HG03432 (cell line): ENCODE results near the gene GLCCI1.

ENCODE experiments used
- ATAC-seq: cut with Tn5 transposase; IDR thresholded peaks from one replicate; pipeline ENCODE4 v1.9.1; 2021; ENCODE audit warnings: mild to moderate bottlenecking, moderate library complexity; ENCODE audit not compliant: unreplicated experiment

GLCCI1 gene

DNA sequence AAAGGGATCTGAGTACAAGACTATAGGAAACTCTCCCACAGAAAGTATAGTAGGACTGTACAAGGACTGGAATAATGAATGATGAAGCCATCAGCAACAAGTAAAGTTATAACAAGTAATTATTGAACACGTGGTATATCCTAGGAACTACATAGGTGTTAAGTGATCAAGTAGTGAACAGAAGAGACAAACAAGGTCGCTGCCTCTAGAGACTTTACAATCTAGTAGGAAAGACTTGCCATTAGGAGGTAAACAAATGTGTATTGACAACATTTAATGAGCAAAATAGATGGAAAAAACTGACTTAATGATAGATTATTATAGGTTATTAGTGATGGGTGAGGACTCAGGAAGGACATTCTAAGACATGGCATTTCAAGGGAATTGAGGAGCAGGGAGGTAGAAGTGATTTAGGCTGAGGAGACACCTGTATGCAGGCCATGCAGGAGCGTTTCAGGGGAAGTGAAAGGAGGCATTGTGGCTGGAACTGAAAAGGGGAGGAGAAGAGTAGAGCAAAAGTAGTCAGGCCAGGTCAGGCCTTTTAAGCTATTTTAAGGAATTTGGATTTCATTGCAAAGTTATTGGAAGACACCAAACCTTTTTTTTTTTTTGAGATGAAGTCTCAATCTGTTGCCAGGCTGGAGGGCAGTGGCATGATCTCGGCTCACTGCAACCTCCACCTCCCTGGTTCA, 8.5 kb upstream of the GLCCI1 start:
- peak; percentile 94 for ATAC-seq

DNA sequence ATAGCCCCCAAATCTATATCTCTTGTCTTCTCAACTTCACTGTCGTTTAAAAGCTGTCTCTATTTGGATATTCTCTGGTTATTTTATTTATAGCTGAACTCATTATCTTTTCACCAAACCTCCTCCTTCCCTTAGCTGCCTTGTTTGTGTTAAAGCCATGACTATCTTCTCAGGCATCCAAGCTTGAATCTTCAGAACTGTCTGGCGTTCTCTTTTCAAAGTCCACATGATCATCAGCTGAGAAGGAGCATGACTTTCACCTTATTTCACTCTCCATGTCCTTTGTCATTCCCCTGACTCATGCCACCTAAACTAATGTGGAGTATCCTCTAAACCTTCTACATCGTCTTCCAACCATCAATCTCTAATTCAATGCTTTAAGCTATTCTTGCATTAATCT, 5.7 kb upstream of the GLCCI1 start:
- ATAC-seq: no peak

DNA sequence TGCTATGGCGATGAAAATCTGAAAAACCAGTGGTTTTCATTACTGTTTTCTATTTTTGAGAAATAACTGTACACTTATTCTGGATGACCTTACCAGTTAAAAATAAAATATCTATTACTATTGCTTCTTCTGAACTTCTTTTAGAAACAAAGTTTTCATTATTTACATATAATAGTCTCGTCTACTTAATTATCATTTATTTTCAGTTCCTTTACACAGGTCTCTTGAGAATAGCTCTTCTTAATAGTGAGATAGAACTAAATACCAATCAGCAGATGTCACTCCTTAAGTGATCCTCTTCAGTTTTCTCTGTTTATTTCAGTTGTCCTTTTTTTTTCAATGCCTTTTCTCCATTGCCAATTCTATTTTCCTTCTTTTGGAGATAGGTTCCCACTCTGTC, 4.3 kb upstream of the GLCCI1 start:
- no peak for ATAC-seq

DNA sequence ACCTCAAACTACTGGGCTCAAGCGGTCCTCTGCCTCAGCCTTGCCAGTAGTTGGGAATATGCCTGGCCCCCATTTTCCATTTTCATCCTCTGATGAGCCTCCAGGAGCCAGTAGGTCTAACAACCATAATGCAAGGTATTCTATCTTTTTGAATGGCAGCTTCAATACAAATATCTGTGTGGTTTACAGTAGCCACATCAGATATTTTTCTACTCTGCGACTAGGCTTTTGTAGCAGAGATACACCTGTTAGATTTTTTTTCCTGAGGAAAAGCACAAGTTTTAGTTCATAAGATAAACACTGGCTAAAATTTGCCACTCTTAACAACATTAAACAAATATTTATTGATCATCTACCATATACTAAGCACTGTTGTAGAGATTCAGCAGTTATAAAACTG, 3.9 kb upstream of the GLCCI1 start:
- ATAC-seq: no peak

DNA sequence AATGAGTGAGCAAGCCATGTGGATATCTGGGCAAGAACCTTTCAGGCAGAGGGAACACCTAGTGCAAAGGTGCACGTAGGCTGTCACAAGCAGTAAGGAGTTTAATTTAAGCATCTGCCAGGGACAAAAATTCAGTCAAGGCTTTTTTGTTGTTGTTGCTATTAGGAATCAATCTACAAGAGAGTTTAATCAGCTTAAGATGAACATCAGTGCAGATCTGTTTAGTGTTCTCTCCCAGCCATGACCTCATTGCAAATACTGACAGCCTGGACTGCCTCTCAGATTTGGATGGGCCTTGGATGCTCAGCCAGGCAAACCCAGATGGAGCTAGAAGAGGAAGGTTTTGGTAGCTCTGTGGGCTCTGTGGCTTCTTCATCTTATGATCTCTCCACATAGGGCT, 3.3 kb upstream of the GLCCI1 start:
- ATAC-seq: no peak

DNA sequence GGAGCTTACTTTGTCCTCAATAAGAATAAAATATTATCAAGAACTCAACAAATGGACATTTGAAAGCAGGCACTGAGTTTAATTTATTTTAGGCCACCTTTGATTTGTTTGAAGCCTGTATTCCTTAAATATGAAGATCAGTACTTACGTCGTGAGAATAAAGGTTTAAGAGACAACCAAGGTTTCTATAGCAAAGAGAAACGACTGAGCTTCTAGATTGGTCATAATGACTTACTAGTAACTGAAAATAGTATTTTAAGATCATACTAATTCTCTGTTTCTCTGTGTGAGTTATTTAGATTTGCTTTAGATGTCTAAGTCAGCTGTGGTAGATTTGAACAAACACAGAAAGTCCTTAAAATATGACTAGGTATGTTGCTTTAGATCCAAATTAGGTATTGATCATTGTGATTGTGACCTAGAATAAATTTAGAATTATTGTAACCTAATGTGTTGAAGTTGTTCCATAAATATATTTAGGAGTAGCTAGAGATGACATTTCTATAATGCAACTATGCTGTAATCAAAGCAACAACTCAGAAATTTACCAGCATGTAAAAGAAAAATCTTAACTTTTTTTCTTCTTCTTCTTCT, 2.4 kb upstream of the GLCCI1 start:
- ATAC-seq: no peak

DNA sequence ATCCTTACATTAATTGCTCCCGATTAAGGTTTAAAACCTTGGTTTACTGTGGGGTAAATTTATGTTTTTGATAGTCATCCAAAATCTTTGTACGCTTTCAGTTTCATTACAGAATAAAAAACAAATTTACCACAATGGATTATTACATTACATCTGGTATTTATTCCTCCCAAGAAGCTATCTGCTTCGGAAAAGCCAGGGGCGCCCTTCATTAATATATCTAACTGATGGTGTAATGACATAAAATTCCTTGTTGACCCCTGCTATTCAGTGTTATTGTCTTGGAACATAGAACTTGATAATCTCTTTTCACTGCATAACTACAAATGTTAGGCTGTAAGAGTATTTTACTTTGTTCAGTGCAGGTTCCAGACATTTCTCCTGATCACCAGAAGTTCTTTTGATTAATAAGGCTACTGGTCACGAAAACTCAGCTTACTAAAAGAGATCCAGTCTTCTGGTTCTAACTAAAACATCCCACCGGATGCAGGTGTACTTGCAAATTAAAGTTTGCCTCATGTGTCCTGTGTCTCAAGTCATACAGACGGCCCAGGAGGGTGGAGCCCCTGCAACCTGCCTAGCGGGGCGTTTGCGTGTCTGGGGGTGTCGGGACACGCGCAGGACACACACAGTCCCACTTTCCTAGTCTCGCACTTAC, 581 bp upstream of the GLCCI1 start:
- no peak for ATAC-seq

DNA sequence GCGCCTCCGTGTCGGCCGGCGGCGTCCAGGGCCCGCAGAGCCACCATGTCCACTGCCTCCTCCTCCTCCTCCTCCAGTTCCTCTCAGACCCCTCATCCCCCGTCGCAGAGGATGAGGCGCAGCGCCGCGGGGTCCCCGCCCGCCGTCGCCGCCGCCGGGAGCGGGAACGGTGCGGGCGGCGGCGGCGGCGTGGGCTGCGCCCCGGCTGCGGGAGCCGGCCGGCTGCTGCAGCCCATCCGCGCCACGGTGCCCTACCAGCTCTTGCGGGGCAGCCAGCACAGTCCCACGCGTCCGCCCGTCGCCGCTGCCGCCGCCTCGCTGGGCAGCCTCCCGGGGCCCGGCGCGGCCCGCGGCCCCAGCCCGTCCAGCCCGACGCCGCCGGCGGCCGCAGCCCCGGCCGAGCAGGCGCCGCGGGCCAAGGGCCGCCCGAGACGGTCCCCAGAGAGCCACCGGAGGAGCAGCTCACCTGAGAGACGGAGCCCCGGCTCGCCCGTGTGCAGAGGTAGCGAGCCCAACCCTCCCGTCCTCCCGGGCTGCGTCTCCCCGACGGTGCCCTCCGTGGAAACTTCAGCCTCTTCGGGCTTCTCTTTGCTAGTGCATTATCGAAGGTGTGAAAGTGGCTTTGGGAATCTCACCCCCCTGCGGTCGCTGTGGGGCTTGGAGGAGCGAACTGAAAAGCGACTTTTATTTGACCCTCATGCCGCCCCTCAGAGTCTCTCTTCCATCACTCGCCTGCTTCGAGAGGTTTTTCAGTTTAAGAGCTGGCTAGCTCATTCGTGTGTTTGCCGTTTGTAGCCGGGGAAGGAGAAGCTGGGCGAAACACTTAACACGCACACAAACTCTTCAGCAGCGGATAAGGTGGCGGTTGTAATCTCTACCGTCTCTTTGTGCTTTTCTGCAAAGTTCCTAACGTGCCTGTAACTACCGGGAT, 975 bp downstream of the GLCCI1 start:
- ATAC-seq: peak; percentile 0

DNA sequence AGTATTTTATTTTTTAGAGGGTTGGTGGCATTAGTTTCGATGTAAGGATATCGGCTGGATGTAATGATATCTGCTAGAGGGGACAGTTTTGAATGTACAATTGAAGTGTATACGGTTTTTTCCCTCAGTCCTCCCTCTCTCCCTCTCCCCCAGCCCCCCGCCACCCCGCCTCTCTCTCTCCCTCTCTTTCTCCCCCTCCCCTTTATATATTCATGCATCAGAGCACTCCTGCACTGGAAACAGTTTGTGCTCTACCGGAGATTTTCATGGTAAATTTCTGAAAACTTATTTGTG, 1.6 kb downstream of the GLCCI1 start:
- ATAC-seq: no peak

DNA sequence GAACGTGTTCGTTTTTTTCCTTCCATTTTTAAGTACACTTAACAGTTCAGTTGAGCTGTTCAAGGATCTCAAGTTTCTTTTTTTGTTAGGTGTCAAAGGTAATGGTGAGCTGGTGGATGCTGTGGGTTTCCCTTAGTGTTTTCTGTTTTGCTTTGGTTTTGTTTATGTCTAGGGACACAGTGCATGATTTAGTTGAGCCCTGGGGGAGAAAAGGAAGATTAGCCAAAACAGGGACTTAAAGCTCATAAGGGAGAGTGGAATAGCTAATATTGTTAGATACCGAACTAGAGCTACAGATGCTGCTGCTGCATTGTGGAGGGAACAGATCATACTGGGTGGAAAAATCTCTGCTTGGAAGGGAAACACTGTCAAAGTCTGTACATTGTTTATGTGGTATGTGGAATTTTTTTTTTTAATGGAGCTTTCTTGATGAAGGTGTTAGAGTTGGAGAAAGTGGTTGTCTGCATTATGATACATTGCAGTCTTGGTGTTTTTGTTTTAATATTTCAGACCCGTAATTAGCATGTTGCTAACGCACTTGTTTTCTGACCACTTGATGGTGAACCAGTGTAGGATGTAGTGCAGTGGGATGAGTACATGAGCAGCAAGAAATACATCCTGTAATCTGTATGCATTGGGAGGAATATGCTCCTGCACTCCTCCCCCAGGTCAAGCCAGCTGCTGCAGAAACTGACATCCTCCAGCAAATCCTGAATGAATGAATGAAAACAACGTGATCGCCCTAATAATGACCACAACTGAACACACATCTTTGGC, 2.1 kb downstream of the GLCCI1 start:
- no peak for ATAC-seq

DNA sequence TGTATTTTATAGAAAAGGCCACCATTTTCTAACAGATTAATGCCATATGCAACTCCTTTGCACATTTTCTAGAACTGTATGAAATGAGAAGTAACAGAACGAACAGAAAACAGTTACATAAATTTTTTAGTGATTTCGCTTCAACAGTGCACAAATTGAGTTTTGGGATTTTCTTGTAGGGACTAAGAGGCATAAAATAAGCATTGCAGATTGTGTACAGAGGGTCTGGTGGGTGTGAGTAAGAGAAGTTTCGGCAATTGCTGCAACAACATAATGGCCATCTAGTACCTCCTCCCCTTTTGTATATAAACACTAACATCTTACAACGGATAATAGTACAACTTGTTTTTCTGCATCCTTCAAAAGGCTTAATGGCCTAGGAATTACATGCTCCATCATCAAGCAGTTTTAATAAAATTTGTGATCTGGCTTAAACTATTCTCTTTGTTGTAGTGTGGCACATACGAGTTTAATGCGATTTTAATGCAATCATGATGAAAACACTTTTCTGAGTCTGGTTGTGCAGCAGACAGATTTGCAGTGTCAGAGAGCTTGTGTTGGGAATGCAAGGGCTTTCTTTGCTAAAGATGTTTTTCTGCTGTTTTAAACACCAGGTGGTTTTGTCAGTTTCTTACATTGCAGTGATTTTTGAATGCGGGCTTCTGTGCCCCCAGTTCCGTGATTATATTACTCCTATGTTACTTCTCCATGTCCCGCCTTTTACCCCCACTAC, 2.9 kb downstream of the GLCCI1 start:
- ATAC-seq: no peak

DNA sequence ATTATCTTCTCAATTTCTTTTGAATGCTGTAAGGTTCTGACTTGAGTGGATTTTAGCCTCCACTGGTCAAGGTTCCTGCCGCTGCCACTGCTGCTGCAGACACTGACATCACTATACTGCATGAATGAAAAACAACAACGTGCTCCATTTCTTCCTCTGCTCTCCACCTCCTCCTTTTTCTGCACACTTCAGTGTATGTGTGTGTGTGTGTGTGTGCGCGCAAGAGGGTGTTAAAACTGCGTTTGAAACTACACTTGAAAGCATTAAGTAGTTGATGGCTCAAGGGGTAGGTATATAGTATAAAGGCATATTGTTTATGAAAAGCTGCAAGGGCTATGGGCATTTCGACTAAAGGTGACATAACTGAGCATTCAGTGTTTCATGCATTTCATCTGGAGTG, 3.5 kb downstream of the GLCCI1 start:
- ATAC-seq: no peak

DNA sequence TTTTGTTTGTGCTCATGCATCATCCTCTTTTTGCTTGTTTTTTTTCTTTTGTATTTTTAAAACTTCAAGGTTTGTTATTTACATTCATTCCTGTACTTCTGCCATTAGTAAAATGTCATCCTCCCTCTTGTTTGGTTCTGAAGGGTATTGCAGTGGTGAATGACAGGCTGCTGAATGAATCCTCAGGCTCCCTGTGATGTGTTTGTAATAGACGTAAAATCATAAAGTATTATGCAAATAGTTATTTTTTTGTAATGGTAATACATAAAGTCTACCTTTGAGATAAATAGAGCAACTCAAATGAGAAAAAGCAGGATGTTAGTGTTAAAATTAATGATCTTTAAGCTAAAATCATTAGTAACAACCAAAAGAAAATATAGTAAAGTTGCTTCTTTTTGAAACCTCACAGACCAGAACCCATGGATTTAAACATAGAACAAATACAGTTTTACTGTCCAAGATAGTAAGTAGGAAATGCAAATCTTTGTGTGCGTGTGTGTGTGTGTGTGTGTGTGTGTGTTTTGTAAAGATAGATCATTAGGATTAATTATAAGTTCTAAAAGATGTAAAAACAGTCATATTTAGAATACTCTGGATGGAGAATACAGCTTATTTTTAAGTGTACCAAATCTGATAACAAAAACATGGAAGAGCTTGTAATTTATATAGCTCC, 4.5 kb downstream of the GLCCI1 start:
- ATAC-seq: no peak

DNA sequence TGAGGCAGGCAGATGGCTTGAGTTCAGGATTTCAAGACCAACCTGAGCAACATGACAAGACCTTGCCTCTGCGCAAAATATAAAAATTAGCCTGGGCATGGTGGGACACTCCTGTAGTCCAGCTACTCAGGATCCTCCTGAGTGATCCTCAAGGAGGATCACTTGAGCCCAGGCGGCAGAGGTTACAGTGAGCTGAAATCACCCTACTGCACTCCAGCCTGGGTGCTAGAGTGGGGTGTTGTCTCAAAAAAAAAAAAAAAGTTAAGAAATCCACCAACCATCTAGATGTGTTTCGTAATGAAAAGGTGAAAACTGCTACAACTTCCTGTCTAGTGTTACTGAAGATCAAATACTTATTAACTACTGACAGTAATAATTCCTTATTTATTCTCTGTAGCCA, 8.1 kb downstream of the GLCCI1 start:
- peak; percentile 50 for ATAC-seq

DNA sequence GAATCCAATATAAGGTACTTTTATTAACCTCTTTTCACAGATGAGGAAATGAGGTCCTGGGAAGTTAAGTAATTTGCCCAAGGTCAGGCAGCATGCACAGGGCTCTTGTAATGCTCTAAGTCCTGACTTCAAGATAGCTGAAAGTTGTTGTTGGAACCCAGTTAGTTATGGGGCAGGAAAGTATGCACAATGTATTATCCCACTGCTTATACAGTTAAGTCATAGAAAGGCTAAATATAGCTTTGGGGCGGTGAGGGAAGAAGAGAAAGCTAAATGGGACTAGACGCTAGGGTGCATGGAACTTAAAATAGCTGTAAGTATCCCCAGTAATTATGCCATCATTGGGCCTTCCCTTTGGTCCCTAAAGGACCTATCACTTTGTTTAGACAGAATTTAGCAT, 9.2 kb downstream of the GLCCI1 start:
- ATAC-seq: no peak

DNA sequence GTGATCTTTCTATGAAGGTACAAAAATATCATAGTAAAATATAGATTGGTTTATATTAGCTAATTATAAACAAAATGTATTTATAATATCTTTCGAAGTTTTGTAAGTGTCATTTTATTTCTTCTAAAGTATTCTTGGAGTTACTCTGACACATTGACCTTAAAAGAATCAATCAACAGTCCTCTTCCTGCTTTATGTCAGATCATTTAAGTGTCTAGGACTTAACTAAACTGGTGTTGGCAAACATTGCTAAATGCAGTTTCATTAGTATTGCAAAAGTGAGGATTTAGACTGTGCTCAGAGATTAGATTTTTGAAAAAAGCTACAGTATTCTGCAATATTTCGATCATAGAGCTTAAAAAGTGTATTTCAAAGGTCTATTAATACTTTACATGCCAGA, 10.3 kb downstream of the GLCCI1 start:
- no peak for ATAC-seq

DNA sequence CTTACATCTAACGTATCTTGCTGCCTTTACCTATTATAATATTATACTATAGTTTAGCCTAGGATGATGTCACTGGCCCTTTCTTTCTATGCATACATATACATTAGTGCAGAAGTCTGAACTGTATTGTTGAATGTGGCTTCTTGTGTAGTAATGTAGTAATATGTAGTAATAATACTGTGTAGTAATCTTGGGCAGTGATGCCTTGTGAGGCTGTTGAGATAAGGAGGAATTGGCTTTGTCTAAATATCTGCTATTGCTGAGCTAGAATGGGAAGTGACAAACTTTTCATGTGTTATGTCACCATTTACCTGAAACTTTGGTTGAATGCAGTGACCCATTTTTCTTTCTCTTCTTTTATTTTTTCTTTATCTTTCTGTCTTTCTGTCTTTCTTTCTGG, 11.0 kb downstream of the GLCCI1 start:
- ATAC-seq: no peak

DNA sequence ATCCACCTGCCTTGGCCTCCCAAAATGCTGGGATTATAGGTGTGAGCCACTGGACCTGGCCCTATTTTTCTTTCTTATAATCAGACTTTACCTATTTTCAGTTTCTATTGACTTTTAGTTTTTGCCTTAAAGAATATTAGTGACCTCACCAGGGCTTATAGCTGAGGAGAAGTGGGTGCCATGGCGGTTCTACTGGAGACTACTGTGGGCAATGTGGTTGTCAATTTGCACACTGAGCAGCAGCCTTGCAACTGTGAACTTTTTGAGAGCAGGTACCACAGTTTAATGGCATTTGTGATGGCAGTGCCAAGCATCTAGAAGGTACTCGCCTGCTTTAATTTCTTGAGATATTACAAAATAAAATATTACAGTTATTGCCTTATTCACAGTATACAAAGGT, 11.5 kb downstream of the GLCCI1 start:
- ATAC-seq: no peak

DNA sequence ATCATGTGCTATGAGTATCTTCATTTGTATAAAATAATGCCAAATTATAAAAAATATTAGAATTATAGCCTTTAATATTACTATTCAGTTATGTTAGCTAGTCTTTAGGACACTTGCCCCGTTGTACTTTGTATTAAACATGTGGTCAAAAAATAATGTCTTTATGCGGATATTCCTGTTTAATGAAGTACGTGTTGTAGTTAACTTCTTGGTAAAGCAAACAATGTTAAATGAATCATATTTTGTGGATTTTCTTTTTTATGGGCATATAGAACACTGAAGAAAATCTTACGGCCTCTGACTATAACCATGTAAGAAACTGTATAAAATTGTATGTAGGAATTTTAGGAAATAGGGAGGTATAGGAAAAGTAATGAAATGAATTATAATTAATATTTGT, 14.3 kb downstream of the GLCCI1 start:
- ATAC-seq: no peak

DNA sequence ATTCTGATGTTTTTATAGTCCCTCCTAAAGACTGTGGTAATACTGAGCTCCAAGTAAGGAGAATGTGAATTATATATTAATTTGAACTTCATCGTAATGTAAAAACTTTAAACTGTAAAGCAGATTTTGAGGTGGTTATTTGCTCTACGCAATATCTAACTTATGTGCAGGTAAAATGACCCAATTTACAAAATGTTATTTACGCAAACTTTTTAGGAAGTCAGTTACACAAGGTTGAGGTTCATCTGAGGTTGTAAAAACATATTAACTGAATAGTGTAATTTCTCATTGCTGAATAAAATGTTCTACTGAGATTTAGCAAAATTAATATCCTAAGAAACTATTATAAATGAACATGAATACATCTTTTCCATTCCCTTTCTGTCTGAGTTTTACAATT, 15.8 kb downstream of the GLCCI1 start:
- ATAC-seq: no peak
